ENCODE data around the gene GNB4.

Gene GNB4

DNA sequence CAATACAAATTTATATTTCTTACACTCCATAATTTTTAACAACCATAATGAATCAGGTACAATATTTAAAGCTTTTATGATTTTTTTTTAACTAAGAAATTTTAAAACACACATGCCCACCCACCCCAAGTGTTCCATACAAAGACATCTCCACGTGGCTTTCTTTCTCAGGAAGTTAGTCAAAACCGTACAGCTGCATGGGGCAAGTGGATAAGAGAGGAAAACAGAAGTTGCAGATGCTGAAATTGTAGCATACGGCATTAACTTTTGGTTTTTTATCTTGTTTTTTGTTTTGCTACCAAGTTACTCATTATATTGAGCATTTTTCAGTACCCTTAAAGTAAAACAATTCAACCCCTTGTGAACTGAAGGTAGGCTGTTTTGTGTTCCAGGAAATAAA, 14.8 kb downstream of the GNB4 start:
- Histone ChIP-seq H3K4me3 (ENCODE audit: low read length) (no peak overlapping the region), H3K36me3 (ENCODE audit: control insufficient read depth, insufficient read depth, low read length, severe bottlenecking) (no peaks in the 10 kb centered on the region), H3K9ac (ENCODE audit: low read length) (no peak overlapping the region), H3K27me3 (replicated peaks; ENCODE audit: control insufficient read depth, insufficient read depth, low read length) (no peaks in the 10 kb centered on the region), H3K9me3 (ENCODE audit: control insufficient read depth, low read length) (no peaks in the 10 kb centered on the region), H3K4me1 (ENCODE audit: control insufficient read depth, insufficient read depth, low read length) (peaks cover 17% of the 10 kb centered on the region)
- DNase-seq (ENCODE audit: low read depth), result no peak

DNA sequence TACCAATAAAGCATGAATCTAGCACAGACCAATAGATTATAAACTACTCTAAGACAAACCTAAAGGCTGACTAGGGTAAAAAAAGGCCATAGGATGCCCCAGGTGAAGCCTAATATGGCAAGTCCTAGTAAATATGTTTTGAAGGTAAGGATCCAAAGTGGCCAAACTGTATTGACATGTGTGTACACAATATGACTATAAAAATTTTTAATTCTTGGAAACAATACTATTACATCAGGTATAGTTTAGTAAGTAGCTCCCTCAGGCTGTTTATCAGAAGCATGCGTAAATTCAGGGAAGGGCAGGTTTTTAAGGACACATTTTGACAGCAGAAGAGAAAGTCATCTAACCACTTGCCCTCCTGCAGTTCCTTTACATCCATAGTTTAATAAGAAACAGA, 18.8 kb downstream of the GNB4 start:
- DNase-seq (ENCODE audit: low read depth), result no peak
- Histone ChIP-seq H3K4me3 (ENCODE audit: low read length) (peak overlapping the region; percentile 46), H3K36me3 (ENCODE audit: control insufficient read depth, insufficient read depth, low read length, severe bottlenecking) (no peaks in the 10 kb centered on the region), H3K9ac (ENCODE audit: low read length) (peak overlapping the region; percentile 22), H3K4me1 (ENCODE audit: control insufficient read depth, insufficient read depth, low read length) (peaks cover 29% of the 10 kb centered on the region), H3K9me3 (ENCODE audit: control insufficient read depth, low read length) (no peaks in the 10 kb centered on the region), H3K27me3 (replicated peaks; ENCODE audit: control insufficient read depth, insufficient read depth, low read length) (no peaks in the 10 kb centered on the region)

DNA sequence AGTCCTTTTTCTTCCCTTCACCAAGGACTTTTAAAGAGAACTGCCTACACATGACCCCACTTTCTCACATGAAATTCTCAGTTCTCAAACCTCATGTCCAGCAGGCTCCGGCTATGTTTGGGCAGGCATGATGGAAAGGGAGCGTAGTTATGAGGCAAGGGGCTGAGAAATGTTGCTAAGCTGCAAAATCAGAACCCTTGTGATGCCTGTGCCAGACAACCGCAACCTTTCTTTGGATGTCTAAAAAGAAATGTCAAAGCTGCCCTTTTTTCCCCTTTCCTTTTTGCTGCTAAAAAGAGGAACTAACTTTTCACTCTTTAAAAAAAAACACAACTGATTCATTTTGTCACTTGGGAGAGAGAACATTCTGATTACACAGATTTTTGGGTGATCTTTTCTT, 19.2 kb downstream of the GNB4 start:
- peak; percentile 15 for DNase-seq (ENCODE audit: low read depth)
- Histone ChIP-seq H3K27me3 (replicated peaks; ENCODE audit: control insufficient read depth, insufficient read depth, low read length) (no peaks in the 10 kb centered on the region), H3K9ac (ENCODE audit: low read length) (peak overlapping the region; percentile 22), H3K36me3 (ENCODE audit: control insufficient read depth, insufficient read depth, low read length, severe bottlenecking) (no peaks in the 10 kb centered on the region), H3K4me3 (ENCODE audit: low read length) (peak overlapping the region; percentile 46), H3K9me3 (ENCODE audit: control insufficient read depth, low read length) (no peaks in the 10 kb centered on the region), H3K4me1 (ENCODE audit: control insufficient read depth, insufficient read depth, low read length) (peaks cover 29% of the 10 kb centered on the region)

DNA sequence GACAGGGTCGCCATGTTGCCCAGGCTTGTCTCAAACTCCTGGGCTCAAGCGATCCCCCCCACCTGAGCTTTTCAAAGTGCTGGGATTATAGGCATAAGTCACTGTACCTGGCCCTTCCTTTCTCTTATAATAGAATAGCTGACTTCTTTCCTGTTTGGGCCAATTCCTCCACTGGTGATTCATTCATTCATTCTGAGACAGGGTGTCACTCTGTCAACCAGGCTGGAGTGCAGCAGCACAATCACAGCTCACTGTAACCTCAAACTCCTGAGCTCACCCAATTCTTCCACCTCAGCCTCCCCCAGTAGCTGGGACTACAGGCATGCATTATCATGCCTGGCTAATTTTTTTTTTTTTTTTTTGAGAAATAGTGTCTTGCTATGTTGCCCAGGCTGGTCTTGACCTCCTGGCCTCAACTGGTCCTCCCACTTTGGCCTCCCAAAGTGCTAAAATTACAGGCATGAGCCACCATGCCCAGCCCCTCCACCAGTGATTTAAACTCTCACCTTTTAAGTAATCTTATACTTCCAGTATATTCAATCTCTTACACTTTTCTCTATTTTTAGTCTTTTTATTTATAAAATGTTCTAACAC, 20.9 kb downstream of the GNB4 start:
- Histone ChIP-seq H3K27me3 (replicated peaks; ENCODE audit: control insufficient read depth, insufficient read depth, low read length) (no peaks in the 10 kb centered on the region), H3K9ac (ENCODE audit: low read length) (no peak overlapping the region), H3K9me3 (ENCODE audit: control insufficient read depth, low read length) (no peaks in the 10 kb centered on the region), H3K4me1 (ENCODE audit: control insufficient read depth, insufficient read depth, low read length) (peaks cover 29% of the 10 kb centered on the region), H3K4me3 (ENCODE audit: low read length) (no peak overlapping the region), H3K36me3 (ENCODE audit: control insufficient read depth, insufficient read depth, low read length, severe bottlenecking) (peaks cover under 1% of the 10 kb centered on the region)
- no peak for DNase-seq (ENCODE audit: low read depth)

DNA sequence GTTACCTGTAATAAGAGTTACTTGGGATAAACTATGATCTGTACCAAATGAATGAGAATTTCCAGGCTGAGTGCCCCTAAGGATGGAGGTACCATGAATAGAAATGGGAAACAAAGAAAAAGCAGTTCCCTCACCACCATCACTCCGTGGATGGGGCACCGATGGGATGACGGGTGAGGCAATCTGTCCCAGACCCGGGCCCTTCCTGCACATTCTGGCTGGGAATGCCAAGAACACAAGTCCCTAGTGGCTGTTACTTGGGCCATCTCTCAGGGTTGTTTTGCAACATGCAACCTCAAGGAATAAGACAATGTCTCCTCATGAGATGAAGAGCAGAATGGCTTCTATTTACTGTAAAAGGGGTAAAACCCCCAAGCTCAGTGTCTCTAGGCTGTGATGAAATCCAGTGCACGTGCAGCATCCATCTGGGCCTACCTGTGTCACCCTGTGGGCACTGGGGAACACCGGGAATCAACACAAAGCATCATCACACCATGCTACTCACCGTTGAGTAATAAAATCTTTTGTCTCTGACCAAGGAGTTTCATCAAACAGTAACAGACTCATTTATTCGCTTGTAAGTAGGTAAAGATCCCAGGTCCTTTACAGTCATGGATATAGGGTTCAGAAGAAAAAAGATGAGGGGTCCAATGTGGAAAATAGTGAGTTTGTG, 22.3 kb downstream of the GNB4 start:
- no peaks in the 10 kb centered on the region for H3K27me3 ChIP-seq (replicated peaks; ENCODE audit: control insufficient read depth, insufficient read depth, low read length)

DNA sequence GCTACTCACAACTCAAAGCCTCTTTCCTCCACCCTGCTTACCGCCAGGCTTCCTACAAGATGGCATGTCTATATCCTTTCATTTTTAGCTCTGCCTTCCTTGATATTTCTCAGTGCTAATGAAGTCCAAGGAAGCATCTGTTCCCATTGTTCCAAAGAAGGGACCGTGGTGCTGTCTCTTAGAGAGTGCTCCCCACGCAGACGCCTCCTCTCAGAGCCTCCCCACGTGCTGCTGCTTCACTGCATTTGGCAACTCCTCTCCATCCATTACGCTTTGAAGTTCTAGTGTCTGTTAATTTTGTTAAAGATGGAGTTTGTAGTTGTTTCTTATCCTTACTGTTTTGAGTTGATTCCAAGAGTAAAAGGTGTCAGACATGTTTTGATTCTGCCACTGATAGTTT, 26.2 kb downstream of the GNB4 start:
- Histone ChIP-seq H3K4me3 (ENCODE audit: low read length) (no peak overlapping the region), H3K36me3 (ENCODE audit: control insufficient read depth, insufficient read depth, low read length, severe bottlenecking) (peaks cover 24% of the 10 kb centered on the region), H3K27me3 (replicated peaks; ENCODE audit: control insufficient read depth, insufficient read depth, low read length) (no peaks in the 10 kb centered on the region), H3K4me1 (ENCODE audit: control insufficient read depth, insufficient read depth, low read length) (peaks cover 21% of the 10 kb centered on the region), H3K9ac (ENCODE audit: low read length) (no peak overlapping the region), H3K9me3 (ENCODE audit: control insufficient read depth, low read length) (no peaks in the 10 kb centered on the region)
- no peak for DNase-seq (ENCODE audit: low read depth)

More for the DNA sequence above, 22.3 kb downstream of the GNB4 start:
- Histone ChIP-seq H3K4me3 (ENCODE audit: low read length) (no peak overlapping the region), H3K36me3 (ENCODE audit: control insufficient read depth, insufficient read depth, low read length, severe bottlenecking) (peaks cover 14% of the 10 kb centered on the region), H3K9me3 (ENCODE audit: control insufficient read depth, low read length) (no peaks in the 10 kb centered on the region), H3K4me1 (ENCODE audit: control insufficient read depth, insufficient read depth, low read length) (peaks cover 29% of the 10 kb centered on the region), H3K9ac (ENCODE audit: low read length) (no peak overlapping the region)
- DNase-seq (ENCODE audit: low read depth), result no peak

DNA sequence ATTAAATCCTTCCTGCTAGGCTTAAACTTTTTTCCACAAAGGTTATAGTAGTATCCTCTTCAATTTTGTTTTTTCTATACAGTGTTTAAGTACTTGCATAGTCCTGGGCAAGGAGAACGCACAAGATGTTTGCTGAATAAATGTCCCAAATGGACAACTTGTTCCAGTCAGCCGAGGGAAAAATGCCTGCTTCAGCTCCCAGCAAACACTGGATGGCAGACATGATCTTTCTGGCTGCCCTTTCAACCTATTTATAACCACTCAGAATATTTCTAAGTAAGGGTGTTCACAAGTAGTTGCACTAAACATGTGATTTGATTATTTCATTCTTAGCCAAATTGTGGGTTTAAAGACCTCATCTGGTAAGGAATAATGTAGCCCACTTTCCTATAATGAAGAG, 29.8 kb downstream of the GNB4 start:
- Histone ChIP-seq H3K36me3 (ENCODE audit: control insufficient read depth, insufficient read depth, low read length, severe bottlenecking) (peaks cover 47% of the 10 kb centered on the region), H3K9ac (ENCODE audit: low read length) (peak overlapping the region; percentile 10)
- peak; percentile 45 for DNase-seq (ENCODE audit: low read depth)

DNA sequence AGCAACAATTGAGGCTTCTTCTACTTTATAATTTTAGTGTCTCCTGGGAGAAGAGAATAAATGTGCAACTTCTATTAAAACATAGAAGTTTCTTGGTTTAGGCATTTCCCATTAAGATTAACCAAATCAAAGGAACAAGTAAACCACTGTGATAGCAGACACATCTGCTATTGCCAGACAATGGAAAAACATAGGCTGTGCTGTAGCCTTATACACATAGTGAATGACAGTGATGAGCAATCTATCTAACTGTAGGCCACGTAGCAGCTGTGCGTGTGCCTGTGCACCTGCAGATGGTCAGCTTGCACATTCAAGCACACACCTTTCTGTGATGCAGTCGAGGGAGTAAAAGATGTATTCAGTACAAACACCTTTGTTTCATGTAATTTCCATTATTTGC, 32.7 kb downstream of the GNB4 start:
- Histone ChIP-seq H3K9ac (ENCODE audit: low read length) (no peak overlapping the region), H3K4me3 (ENCODE audit: low read length) (no peak overlapping the region), H3K27me3 (replicated peaks; ENCODE audit: control insufficient read depth, insufficient read depth, low read length) (no peaks in the 10 kb centered on the region), H3K4me1 (ENCODE audit: control insufficient read depth, insufficient read depth, low read length) (peaks cover 41% of the 10 kb centered on the region), H3K9me3 (ENCODE audit: control insufficient read depth, low read length) (no peaks in the 10 kb centered on the region), H3K36me3 (ENCODE audit: control insufficient read depth, insufficient read depth, low read length, severe bottlenecking) (peaks cover 39% of the 10 kb centered on the region)
- DNase-seq (ENCODE audit: low read depth), result no peak

More for the DNA sequence above, 29.8 kb downstream of the GNB4 start:
- Histone ChIP-seq H3K4me1 (ENCODE audit: control insufficient read depth, insufficient read depth, low read length) (peaks cover 23% of the 10 kb centered on the region), H3K9me3 (ENCODE audit: control insufficient read depth, low read length) (no peaks in the 10 kb centered on the region), H3K27me3 (replicated peaks; ENCODE audit: control insufficient read depth, insufficient read depth, low read length) (no peaks in the 10 kb centered on the region), H3K4me3 (ENCODE audit: low read length) (no peak overlapping the region)

DNA sequence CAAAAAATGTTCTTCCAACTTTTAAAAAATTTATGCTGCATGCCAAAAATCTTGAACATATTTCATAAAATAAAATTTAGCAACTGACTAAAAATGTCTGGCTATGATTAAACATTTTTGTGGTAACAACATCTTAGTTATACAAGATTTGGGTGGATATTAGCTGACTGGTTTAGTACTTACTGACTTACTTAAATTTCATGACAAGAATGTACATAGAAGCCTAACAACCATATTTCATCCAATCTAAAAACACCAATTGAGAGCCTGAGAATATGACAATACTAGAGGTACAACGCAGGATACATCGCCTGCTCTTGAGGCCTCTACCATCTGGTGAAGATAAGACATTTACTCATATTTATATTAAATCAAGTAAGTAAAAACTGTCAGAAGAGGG, 34.6 kb downstream of the GNB4 start:
- no peaks in the 10 kb centered on the region for H3K27me3 ChIP-seq (replicated peaks; ENCODE audit: control insufficient read depth, insufficient read depth, low read length)
- no peak overlapping the region for H3K4me3 ChIP-seq (ENCODE audit: low read length)
- H3K4me1 ChIP-seq (ENCODE audit: control insufficient read depth, insufficient read depth, low read length), result peaks cover 38% of the 10 kb centered on the region
- peaks cover 52% of the 10 kb centered on the region for H3K36me3 ChIP-seq (ENCODE audit: control insufficient read depth, insufficient read depth, low read length, severe bottlenecking)
- peak; percentile 74 for DNase-seq (ENCODE audit: low read depth)
- H3K9me3 ChIP-seq (ENCODE audit: control insufficient read depth, low read length), result no peaks in the 10 kb centered on the region
- peak overlapping the region; percentile 65 for H3K9ac ChIP-seq (ENCODE audit: low read length)

DNA sequence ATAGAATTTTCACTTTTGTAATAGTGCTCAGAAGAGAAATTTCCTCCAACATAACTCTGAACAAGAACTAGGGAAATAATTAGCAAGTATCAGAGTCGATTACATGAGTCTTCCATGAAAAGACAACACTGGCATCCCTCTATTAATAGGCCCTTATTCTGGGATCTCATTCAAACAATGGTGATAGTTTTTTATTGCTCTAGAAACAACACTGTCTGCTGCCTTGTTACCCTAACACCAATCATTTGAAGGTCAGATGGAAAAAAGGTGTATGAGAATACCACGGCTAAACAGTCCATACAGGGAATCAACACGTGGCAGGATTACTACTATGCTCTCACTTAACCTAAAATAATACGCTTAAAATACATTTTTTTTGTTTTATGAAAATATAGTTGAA, 35.9 kb downstream of the GNB4 start:
- peaks cover 31% of the 10 kb centered on the region for H3K4me1 ChIP-seq (ENCODE audit: control insufficient read depth, insufficient read depth, low read length)
- no peak overlapping the region for H3K9ac ChIP-seq (ENCODE audit: low read length)
- no peaks in the 10 kb centered on the region for H3K27me3 ChIP-seq (replicated peaks; ENCODE audit: control insufficient read depth, insufficient read depth, low read length)
- H3K36me3 ChIP-seq (ENCODE audit: control insufficient read depth, insufficient read depth, low read length, severe bottlenecking), result peaks cover 53% of the 10 kb centered on the region
- H3K9me3 ChIP-seq (ENCODE audit: control insufficient read depth, low read length), result no peaks in the 10 kb centered on the region
- H3K4me3 ChIP-seq (ENCODE audit: low read length), result no peak overlapping the region
- DNase-seq (ENCODE audit: low read depth), result no peak

DNA sequence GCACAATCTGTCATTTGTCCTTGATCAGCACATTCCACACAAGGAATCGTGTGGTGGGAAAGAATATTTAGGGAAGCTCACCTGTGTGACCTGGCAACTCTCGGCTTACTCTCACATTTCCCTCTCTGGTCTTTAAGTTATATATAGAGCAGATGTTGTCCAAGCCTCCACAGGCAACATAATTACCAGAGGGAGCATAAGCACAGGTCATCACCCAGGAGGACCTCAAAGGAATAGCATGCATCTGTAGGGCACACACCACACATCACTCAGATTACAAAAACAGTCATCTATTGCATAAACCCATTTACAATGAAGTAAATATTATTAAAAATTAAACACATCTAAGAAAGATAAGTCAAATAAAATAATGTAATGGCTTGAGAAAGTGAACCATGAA, 36.5 kb downstream of the GNB4 start:
- Histone ChIP-seq H3K9ac (ENCODE audit: low read length) (no peak overlapping the region), H3K4me3 (ENCODE audit: low read length) (no peak overlapping the region), H3K27me3 (replicated peaks; ENCODE audit: control insufficient read depth, insufficient read depth, low read length) (no peaks in the 10 kb centered on the region), H3K4me1 (ENCODE audit: control insufficient read depth, insufficient read depth, low read length) (peaks cover 31% of the 10 kb centered on the region), H3K36me3 (ENCODE audit: control insufficient read depth, insufficient read depth, low read length, severe bottlenecking) (peaks cover 56% of the 10 kb centered on the region), H3K9me3 (ENCODE audit: control insufficient read depth, low read length) (no peaks in the 10 kb centered on the region)
- DNase-seq (ENCODE audit: low read depth), result no peak

DNA sequence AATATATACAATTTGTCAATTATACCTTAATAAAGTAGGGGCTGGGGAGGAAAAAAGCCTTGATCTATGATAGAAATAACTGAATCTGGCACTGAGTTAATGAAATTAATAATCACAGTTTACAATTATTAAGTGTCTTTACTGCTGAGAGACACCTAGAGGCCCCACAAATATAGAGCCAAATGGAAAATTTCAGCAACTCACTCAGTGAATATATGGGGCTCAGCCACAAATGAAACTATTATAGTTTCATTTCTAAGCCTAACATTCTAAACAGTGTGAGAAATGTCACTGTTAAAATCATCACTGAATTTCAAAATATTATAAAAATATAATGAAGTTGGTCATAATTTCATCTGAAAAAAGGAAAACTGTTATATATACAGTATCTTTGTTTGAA, 40.3 kb downstream of the GNB4 start:
- Histone ChIP-seq H3K36me3 (ENCODE audit: control insufficient read depth, insufficient read depth, low read length, severe bottlenecking) (peaks cover 38% of the 10 kb centered on the region), H3K9ac (ENCODE audit: low read length) (no peak overlapping the region), H3K9me3 (ENCODE audit: control insufficient read depth, low read length) (no peaks in the 10 kb centered on the region), H3K27me3 (replicated peaks; ENCODE audit: control insufficient read depth, insufficient read depth, low read length) (no peaks in the 10 kb centered on the region), H3K4me3 (ENCODE audit: low read length) (no peak overlapping the region), H3K4me1 (ENCODE audit: control insufficient read depth, insufficient read depth, low read length) (peaks cover 14% of the 10 kb centered on the region)
- no peak for DNase-seq (ENCODE audit: low read depth)
